ENCODE results near the gene ZDHHC14. TPM values are rescaled to one million over a fixed set of nuclear protein-coding genes. Genes with fewer than 3 reads are reported as not detected.

ZDHHC14 gene
- total RNA-seq, 3 donors from 2014 or later, result 4.8 to 9.8 (median 8.5) TPM

DNA sequence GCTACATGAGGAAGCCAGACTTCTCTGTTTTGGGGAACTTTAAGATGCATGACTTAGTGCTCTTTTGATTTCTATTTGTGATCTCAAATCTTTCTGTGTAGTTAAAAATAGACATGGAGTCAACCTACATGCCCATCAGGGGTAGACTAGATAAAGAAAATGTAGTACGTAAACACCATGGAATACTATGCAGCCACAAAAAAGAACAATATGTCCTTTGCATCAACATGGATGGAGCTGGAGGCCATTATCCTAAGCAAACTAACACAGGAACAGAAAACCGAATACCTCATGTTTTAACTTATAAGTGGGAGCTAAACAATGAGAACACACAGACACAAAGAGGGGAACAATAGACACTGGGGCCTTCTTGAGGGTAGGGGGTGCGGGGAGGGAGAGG, 102.8 kb downstream of the ZDHHC14 start:
- Histone ChIP-seq H3K4me3 (no peak overlapping the region), H3K27ac (no peak overlapping the region), H3K9me3 (no peaks in the 10 kb centered on the region), H3K4me1 (no peaks in the 10 kb centered on the region), H3K36me3 (no peaks in the 10 kb centered on the region), H3K27me3 (no peaks in the 10 kb centered on the region)
- intact Hi-C loops (cut with DNase I; ENCODE audit: low total_unique reads), result no loop called here
- DNase-seq (ENCODE audit: low spot score in 2 of 2), result no peak
- TF ChIP-seq POLR2AphosphoS5 (IDR thresholded peaks at IDR 0.05) (no peak), POLR2A (IDR thresholded peaks at IDR 0.05) (no peak)
- TF ChIP-seq, protein P1, sequence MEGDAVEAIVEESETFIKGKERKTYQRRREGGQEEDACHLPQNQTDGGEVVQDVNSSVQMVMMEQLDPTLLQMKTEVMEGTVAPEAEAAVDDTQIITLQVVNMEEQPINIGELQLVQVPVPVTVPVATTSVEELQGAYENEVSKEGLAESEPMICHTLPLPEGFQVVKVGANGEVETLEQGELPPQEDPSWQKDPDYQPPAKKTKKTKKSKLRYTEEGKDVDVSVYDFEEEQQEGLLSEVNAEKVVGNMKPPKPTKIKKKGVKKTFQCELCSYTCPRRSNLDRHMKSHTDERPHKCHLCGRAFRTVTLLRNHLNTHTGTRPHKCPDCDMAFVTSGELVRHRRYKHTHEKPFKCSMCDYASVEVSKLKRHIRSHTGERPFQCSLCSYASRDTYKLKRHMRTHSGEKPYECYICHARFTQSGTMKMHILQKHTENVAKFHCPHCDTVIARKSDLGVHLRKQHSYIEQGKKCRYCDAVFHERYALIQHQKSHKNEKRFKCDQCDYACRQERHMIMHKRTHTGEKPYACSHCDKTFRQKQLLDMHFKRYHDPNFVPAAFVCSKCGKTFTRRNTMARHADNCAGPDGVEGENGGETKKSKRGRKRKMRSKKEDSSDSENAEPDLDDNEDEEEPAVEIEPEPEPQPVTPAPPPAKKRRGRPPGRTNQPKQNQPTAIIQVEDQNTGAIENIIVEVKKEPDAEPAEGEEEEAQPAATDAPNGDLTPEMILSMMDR (IDR thresholded peaks at IDR 0.05), result no peak

DNA sequence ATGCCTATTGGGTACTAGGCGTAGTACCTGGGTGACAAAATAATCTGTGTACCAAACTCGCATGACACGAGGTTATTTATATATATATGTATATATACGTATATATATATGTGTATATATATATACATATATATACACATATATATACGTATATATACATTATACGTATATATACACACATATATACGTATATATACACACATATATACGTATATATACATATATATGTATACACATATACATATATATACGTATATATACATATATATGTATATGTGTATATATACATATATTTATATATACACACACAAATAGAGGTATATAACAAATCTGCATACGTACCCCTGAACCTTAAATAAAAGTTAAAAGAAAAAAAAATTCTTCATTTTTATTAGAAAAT, 103.2 kb downstream of the ZDHHC14 start:
- Histone ChIP-seq H3K4me1 (no peaks in the 10 kb centered on the region), H3K36me3 (no peaks in the 10 kb centered on the region), H3K4me3 (no peak overlapping the region), H3K9me3 (no peaks in the 10 kb centered on the region), H3K27ac (no peak overlapping the region), H3K27me3 (no peaks in the 10 kb centered on the region)
- TF ChIP-seq POLR2A (IDR thresholded peaks at IDR 0.05) (no peak), POLR2AphosphoS5 (IDR thresholded peaks at IDR 0.05) (no peak)
- TF ChIP-seq, protein P1 (IDR thresholded peaks at IDR 0.05), result no peak
- intact Hi-C loops (cut with DNase I; ENCODE audit: low total_unique reads), result no loop called here
- no peak for DNase-seq (ENCODE audit: low spot score in 2 of 2)

DNA sequence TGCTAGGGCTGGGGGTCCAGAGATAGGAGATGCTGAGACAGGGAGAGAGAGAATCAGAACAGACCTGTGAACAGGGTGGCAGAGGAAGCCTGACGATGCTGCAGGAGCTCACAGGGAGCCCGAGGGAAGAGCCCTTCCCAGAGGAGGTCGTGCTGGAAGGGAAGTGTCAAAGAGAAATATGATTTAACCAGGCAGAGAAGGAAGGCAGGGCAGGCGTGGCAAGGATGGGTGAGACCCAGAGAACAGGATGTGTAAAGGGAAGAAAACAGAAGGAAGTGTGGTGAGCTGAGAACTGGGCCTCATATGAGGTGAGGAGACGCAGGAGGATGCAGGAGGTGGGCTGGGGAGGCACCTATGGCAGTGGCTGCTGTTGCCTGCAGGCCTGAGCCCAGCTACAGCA, 105.6 kb downstream of the ZDHHC14 start:
- H3K4me3 ChIP-seq, result no peak overlapping the region
- H3K9me3 ChIP-seq, result no peaks in the 10 kb centered on the region
- DNase-seq (ENCODE audit: low spot score in 2 of 2), result no peak
- H3K27ac ChIP-seq, result no peak overlapping the region
- H3K36me3 ChIP-seq, result no peaks in the 10 kb centered on the region
- intact Hi-C loops (cut with DNase I; ENCODE audit: low total_unique reads), result no loop called here
- no peak for TF ChIP-seq POLR2A (IDR thresholded peaks at IDR 0.05)
- TF ChIP-seq, protein P1 (IDR thresholded peaks at IDR 0.05), result no peak
- H3K4me1 ChIP-seq, result no peaks in the 10 kb centered on the region
- H3K27me3 ChIP-seq, result no peaks in the 10 kb centered on the region

DNA sequence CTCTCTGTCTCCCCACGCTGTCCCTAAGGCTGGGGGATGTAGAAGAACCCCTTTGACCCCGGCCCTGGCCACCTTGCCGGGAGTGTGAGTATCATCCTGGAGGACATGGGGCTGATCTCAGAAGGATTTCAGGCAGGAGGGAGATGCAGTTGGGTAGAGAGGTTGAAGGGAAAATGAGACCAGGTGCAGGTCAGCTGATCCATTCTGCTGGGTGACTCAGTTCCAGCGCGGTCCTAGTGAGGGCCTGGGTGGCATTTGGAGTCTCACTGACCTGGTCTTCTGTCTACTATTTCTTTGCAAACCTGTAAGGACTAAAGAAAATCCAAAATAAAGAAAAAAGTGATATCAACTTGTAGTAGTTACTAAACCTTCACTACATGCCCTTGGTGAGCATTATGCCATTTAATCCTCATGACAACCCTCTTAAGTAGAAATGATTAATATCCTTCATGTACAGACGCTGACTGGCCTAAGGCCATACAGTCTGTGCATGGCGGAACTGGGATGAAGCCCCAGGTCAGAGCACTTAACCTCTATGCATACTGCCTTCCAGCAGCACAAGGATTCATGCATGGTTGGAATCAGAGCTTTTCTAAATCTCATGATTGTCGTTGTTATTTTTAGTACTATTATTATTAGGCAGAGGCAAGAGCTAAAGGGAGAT, 106.3 kb downstream of the ZDHHC14 start:
- Histone ChIP-seq H3K9me3 (no peaks in the 10 kb centered on the region), H3K4me1 (no peaks in the 10 kb centered on the region), H3K36me3 (no peaks in the 10 kb centered on the region), H3K27ac (no peak overlapping the region), H3K4me3 (no peak overlapping the region), H3K27me3 (no peaks in the 10 kb centered on the region)
- TF ChIP-seq, protein P1 (IDR thresholded peaks at IDR 0.05), result no peak
- TF ChIP-seq POLR2AphosphoS5 (IDR thresholded peaks at IDR 0.05) (no peak), POLR2A (IDR thresholded peaks at IDR 0.05) (no peak)
- intact Hi-C loops (cut with DNase I; ENCODE audit: low total_unique reads), result no loop called here
- no peak for DNase-seq (ENCODE audit: low spot score in 2 of 2)

DNA sequence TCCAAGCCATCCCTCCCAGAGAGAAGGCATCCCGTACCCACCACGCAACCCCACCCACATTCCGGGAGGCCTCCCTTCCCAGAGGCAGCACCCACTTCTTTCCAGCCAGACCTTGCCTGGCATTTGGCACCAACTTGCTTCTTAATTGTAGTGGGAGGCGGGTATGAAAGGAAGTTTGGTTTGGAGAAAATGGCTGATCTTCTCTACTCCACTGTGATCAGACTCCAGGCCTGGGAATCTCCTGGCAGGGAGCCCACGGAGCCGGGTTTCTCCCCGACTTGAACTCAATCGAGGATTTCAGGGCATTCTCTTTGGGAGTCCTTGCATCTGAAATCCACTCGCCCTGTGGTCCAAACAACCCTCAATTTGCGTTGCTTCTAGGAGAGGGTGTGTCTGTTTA, 107.1 kb downstream of the ZDHHC14 start:
- no peaks in the 10 kb centered on the region for H3K4me1 ChIP-seq
- intact Hi-C loops (cut with DNase I; ENCODE audit: low total_unique reads), result no loop called here
- H3K36me3 ChIP-seq, result no peaks in the 10 kb centered on the region
- no peak for DNase-seq (ENCODE audit: low spot score in 2 of 2)
- no peak overlapping the region for H3K4me3 ChIP-seq
- TF ChIP-seq POLR2AphosphoS5 (IDR thresholded peaks at IDR 0.05) (no peak), POLR2A (IDR thresholded peaks at IDR 0.05) (no peak)
- TF ChIP-seq, protein P1 (IDR thresholded peaks at IDR 0.05), result no peak
- H3K27ac ChIP-seq, result no peak overlapping the region
- no peaks in the 10 kb centered on the region for H3K9me3 ChIP-seq
- H3K27me3 ChIP-seq, result no peaks in the 10 kb centered on the region
